Adrenal gland (tissue), 12 donors: Measurements from ENCODE around the gene PRIMA1. TPM values are rescaled to one million over a fixed set of nuclear protein-coding genes. Genes with fewer than 3 reads are reported as not detected.

ENCODE experiments used
- DNase-seq, 7 donors: peaks; one replicate each; pipeline ENCODE4 v3.0.0-alpha.2; 2019 to 2020
- H3K27ac ChIP-seq, 5 donors: fragments of 200-600 bp; sonication (generic) in 4 of 5; 1 replicate in 3 of 5; 2 replicates in 2 of 5; pipeline versions ENCODE4 v1.5.1 to v1.8.0; 2016 to 2020; ENCODE audit warnings: mild to moderate bottlenecking in 1 of 5
- H3K27me3 ChIP-seq: fragments of 200-600 bp; 2 replicates; pipeline ENCODE4 v1.8.0; 2021
- H3K36me3 ChIP-seq, 2 donors: fragments of 200-600 bp; replicated peaks in 1 of 2; 1 replicate in 1 of 2; 2 replicates in 1 of 2; pipeline versions ENCODE4 v1.5.1 to v1.8.0; 2018 to 2022
- H3K4me1 ChIP-seq, 2 donors: fragments of 200-600 bp; replicated peaks in 1 of 2; 1 replicate in 1 of 2; 2 replicates in 1 of 2; pipeline versions ENCODE4 v1.5.1 to v1.8.0; 2018 to 2021
- H3K4me3 ChIP-seq, 4 donors: fragments of 200-600 bp; sonication (generic) in 3 of 4; one replicate each; pipeline ENCODE4 v1.5.1; 2016 to 2018
- H3K9me3 ChIP-seq, 3 donors: fragments of 200-600 bp; sonication (generic) in 1 of 3; replicated peaks in 1 of 3; 1 replicate in 2 of 3; 2 replicates in 1 of 3; pipeline versions ENCODE4 v1.5.1 to v1.8.0; 2016 to 2021
- POLR2A ChIP-seq, 2 donors: fragments of 450-650 bp; IDR thresholded peaks; one replicate each; pipeline ENCODE4 v1.6.1; 2017; ENCODE audit warnings: antibody characterized with exemption in 2 of 2, mild to moderate bottlenecking in 2 of 2, moderate library complexity in 1 of 2
- WGBS, 4 donors: extraction: QIAGEN DNeasy Blood & Tissue Kit in 2 of 4; methylation state at CpG; one replicate each; pipeline versions ENCODE4 v1.1.5 to v1.1.7; 2013 to 2017; 5-methylcytosine and 5-hydroxymethylcytosine counted together
- intact Hi-C, 2 donors: fragments of 100-400 bp; cut with DNase I; formaldehyde crosslinking; loops; one replicate each; pipeline versions ENCODE4 v1.14.1 to v1.15.0; 2022 to 2023
- polyA plus RNA-seq, 3 donors: library from polyadenylated mRNA; stranded (reverse); fragments of 200-250 nt in 2 of 3; fragments of 350-450 nt in 1 of 3; fragmentation: Illumina TruSeq in 1 of 3; extraction: RNeasy Lipid Tissue Mini Kit (QIAGEN cat#74804) in 1 of 3; gene quantifications; one replicate each; pipeline ENCODE4 v1.2.3, GENCODE V29; 2013 to 2014
- total RNA-seq, 9 donors: library from RNA; depleted of rRNA in 4 of 9; stranded (reverse); fragments of >200 nt in 4 of 9; fragments of 120-200 nt in 1 of 9; fragmentation: NEBNext Ultra II Directional in 1 of 9; extraction: Animal tissue kit (Norgen Biotek cat#: 25700) in 1 of 9; gene quantifications; one replicate each; pipeline versions ENCODE4 v1.1.0 to v1.2.4, GENCODE V29; 2013 to 2023
- TF ChIP-seq, protein P1 (sequence below), 6 experiments: fragments of 450-650 bp in 4 of 6; fragments of 200-600 bp in 2 of 6; sonication (generic) in 1 of 6; IDR thresholded peaks; 1 replicate in 5 of 6; 2 replicates in 1 of 6; pipeline versions ENCODE4 v1.5.1 to v1.8.0; 2016 to 2021; ENCODE audit warnings: antibody characterized with exemption in 6 of 6, mild to moderate bottlenecking in 2 of 6, moderate library complexity in 1 of 6
- donor health status: healthy with polysubstance abuse.
- donor health status: Bipolar disorder and iron deficiency.
- donor health status: DM: yes; HTN: yes; CAD: no.
- donor health status: DM: no; HTN: no; CAD: no.
- donor health status: DM: no; HTN: no; CAD: no.
- donor health status: DM: yes; HTN: yes; CAD: no.

The PRIMA1 gene
- total and polyA plus RNA-seq, 12 donors: 0.47 to 4.7 (median 1.7) TPM; not detected in 1

DNA sequence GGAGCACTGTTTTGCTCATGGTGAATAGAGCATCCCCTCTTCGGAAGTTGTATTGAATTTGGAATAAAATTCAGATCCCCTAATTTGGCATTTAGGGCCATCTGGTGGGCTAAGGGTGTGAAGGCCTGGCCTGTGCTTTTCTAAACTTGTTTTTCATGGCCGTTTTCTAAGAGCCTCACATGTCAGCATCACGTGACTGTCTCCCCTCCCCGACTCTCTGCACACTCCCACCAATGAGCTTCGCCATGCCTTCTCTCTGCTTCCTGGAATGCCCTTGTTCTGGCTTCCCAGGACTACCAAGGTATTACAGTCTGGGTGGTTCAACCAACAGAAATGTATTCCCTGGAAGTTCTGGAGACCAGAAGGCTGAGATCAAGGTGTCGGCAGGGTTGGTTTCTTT is 85.3 kb downstream of the PRIMA1 start:
- H3K36me3 ChIP-seq: no peaks in the 10 kb centered on the region
- no peaks in the 10 kb centered on the region for H3K27me3 ChIP-seq
- DNase-seq: no peak
- TF ChIP-seq POLR2A (IDR thresholded peaks at IDR 0.05): no peak
- TF ChIP-seq, protein P1, sequence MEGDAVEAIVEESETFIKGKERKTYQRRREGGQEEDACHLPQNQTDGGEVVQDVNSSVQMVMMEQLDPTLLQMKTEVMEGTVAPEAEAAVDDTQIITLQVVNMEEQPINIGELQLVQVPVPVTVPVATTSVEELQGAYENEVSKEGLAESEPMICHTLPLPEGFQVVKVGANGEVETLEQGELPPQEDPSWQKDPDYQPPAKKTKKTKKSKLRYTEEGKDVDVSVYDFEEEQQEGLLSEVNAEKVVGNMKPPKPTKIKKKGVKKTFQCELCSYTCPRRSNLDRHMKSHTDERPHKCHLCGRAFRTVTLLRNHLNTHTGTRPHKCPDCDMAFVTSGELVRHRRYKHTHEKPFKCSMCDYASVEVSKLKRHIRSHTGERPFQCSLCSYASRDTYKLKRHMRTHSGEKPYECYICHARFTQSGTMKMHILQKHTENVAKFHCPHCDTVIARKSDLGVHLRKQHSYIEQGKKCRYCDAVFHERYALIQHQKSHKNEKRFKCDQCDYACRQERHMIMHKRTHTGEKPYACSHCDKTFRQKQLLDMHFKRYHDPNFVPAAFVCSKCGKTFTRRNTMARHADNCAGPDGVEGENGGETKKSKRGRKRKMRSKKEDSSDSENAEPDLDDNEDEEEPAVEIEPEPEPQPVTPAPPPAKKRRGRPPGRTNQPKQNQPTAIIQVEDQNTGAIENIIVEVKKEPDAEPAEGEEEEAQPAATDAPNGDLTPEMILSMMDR (IDR thresholded peaks at IDR 0.05): no peak
- H3K4me3 ChIP-seq: no peak overlapping the region
- 77 to 86% (median 82%) methylated on average over 6 of the region's 6 CpGs for WGBS, 4 donors
- no peaks in the 10 kb centered on the region for H3K9me3 ChIP-seq
- H3K4me1 ChIP-seq: no peaks in the 10 kb centered on the region
- intact Hi-C loops: no loop called here
- no peak overlapping the region for H3K27ac ChIP-seq

DNA sequence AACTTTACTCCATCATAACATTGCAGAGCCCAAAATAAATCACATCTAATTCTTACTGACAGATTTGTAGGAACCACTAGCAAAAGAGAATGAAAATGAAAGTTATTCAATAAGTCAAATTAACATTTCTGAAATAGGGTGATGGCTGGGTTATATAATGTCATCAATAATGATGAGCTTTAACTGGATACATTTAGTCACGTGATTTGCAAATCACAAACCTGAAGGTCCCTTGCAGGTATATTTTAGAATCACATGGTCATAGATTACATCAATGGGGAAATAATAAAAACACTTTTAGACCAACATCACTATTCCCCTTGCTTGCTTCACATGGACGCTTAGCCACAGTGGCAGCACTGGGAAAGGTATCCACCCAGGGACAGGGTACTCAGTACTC is 86.7 kb downstream of the PRIMA1 start:
- no peaks in the 10 kb centered on the region for H3K27me3 ChIP-seq
- H3K36me3 ChIP-seq: no peaks in the 10 kb centered on the region
- WGBS, 4 donors: 79 to 86% (median 83%) methylated on average over 2 of the region's 2 CpGs
- H3K4me3 ChIP-seq: no peak overlapping the region
- intact Hi-C loops: no loop called here
- H3K4me1 ChIP-seq: no peaks in the 10 kb centered on the region
- H3K9me3 ChIP-seq: no peaks in the 10 kb centered on the region
- no peak for DNase-seq
- H3K27ac ChIP-seq: no peak overlapping the region
- TF ChIP-seq POLR2A (IDR thresholded peaks at IDR 0.05): no peak
- TF ChIP-seq, protein P1 (IDR thresholded peaks at IDR 0.05): no peak

DNA sequence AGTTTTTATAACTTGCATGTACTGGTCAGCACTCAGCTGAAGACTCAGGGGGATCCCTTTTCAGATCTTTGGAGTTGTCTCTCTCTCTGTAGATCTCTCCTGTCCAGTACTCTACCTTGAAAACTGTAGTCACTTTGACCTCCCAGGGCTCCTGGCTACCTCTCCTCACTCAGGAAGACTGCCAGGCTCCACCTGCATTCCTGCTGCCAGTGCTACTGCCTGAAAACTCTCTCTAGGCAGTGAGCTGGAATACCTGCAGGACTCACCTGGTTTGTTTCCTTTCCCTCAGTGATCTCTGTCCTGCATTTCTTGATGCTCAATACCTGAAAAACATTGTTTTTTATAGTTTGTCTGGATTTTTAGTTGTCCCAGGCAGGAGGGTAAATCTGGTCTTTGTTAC is 87.4 kb downstream of the PRIMA1 start:
- TF ChIP-seq, protein P1 (IDR thresholded peaks at IDR 0.05): no peak
- TF ChIP-seq POLR2A (IDR thresholded peaks at IDR 0.05): no peak
- no peaks in the 10 kb centered on the region for H3K36me3 ChIP-seq
- no peaks in the 10 kb centered on the region for H3K9me3 ChIP-seq
- no peaks in the 10 kb centered on the region for H3K4me1 ChIP-seq
- H3K4me3 ChIP-seq: no peak overlapping the region
- no peak for DNase-seq
- no peak overlapping the region for H3K27ac ChIP-seq
- intact Hi-C loops: no loop called here
- no peaks in the 10 kb centered on the region for H3K27me3 ChIP-seq

DNA sequence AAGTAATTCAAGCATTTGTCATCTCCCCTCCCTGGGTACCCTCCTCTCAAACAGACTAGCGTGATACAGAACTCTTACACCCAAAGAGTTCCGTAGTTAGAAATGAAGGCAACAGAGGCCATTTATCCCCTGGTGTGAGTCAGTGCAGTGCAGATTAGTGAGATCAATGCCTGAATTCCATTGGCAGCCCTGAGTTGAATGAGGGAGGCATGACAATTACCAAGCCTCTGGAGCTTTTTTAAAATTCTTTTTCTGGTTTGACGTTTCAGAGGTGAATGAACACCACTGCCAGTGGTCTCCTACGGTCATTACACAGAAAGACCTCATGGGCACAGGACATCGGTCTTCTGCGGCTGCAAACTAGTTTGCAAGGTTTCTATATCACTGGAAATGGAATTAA is 94.4 kb downstream of the PRIMA1 start:
- H3K4me1 ChIP-seq: no peaks in the 10 kb centered on the region
- DNase-seq: no peak
- H3K27me3 ChIP-seq: no peaks in the 10 kb centered on the region
- H3K9me3 ChIP-seq: no peaks in the 10 kb centered on the region
- TF ChIP-seq POLR2A (IDR thresholded peaks at IDR 0.05): no peak
- TF ChIP-seq, protein P1 (IDR thresholded peaks at IDR 0.05): no peak
- no peaks in the 10 kb centered on the region for H3K36me3 ChIP-seq
- intact Hi-C loops: no loop called here
- no peak overlapping the region for H3K4me3 ChIP-seq
- no peak overlapping the region for H3K27ac ChIP-seq
- 56 to 73% (median 68%) methylated on average over 6 of the region's 6 CpGs for WGBS, 4 donors
